Omental fat pad (tissue), 4 donors: ENCODE data around the gene CCDC196. TPM values are rescaled to one million over a fixed set of nuclear protein-coding genes. Genes with fewer than 3 reads are reported as not detected.

Experiments
- ATAC-seq: fragments of 150-250 bp; one replicate; pipeline ENCODE4 v1.9.1; 2016; ENCODE audit warnings: mild to moderate bottlenecking, moderate library complexity; ENCODE audit not compliant: low FRiP score
- DNase-seq: peaks from one replicate; pipeline ENCODE4 v3.0.0-alpha.2; 2019; ENCODE audit warnings: low spot score
- total RNA-seq, 4 donors: library from RNA; depleted of rRNA; stranded (reverse); fragments of >200 nt; gene quantifications; one replicate each; pipeline ENCODE4 v1.1.0, GENCODE V29; 2016
- TF ChIP-seq, protein P1 (sequence below), 3 donors: fragments of 450-650 bp; IDR thresholded peaks; one replicate each; pipeline ENCODE4 v1.5.1; 2016 to 2017; ENCODE audit warnings: antibody characterized with exemption in 3 of 3, mild to moderate bottlenecking in 3 of 3, moderate library complexity in 2 of 3

The CCDC196 gene
- total RNA-seq, 4 donors from 2014 or later, result not detected

DNA sequence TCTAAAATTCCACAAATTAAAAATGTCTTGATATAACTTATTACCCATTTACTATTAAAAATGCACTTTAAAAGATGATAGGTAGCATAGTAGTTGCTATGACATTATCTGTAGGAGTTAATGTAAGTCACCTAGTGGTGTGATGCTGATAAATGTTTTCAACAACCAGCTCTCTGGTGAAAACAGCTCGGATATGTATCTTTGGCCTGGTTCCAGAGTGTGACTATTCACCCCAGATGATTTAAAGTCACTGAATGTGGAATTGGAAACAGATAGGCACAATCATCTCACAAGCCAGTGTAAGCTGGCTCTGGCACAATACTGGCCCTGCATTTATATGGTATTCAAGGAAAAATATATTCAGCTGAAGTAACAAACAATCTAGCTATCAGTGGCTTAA lies 9.2 kb upstream of the CCDC196 start:
- TF ChIP-seq, protein P1, sequence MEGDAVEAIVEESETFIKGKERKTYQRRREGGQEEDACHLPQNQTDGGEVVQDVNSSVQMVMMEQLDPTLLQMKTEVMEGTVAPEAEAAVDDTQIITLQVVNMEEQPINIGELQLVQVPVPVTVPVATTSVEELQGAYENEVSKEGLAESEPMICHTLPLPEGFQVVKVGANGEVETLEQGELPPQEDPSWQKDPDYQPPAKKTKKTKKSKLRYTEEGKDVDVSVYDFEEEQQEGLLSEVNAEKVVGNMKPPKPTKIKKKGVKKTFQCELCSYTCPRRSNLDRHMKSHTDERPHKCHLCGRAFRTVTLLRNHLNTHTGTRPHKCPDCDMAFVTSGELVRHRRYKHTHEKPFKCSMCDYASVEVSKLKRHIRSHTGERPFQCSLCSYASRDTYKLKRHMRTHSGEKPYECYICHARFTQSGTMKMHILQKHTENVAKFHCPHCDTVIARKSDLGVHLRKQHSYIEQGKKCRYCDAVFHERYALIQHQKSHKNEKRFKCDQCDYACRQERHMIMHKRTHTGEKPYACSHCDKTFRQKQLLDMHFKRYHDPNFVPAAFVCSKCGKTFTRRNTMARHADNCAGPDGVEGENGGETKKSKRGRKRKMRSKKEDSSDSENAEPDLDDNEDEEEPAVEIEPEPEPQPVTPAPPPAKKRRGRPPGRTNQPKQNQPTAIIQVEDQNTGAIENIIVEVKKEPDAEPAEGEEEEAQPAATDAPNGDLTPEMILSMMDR (IDR thresholded peaks at IDR 0.05), result no peak
- ATAC-seq, result no peak
- DNase-seq, result no peak

DNA sequence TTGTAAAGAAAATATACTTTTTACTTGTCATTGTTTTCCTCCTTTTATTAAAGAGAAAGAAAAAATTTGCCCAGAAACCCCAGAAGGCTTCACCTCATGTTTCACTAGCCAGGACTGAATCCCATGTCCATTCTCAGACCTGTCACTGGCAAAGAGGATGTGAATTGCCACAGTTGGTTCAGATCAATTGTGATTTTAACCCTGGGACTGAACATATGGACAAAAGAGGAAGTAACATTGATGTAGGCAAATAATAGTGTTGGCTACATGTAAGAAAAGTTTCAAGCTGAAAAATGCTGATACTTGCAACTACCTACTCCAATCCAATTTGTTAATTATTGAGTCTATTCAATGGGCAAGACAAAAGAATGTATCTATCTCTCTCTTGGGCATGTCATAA lies 8.6 kb upstream of the CCDC196 start:
- ATAC-seq, result no peak
- TF ChIP-seq, protein P1 (IDR thresholded peaks at IDR 0.05), result no peak

DNA sequence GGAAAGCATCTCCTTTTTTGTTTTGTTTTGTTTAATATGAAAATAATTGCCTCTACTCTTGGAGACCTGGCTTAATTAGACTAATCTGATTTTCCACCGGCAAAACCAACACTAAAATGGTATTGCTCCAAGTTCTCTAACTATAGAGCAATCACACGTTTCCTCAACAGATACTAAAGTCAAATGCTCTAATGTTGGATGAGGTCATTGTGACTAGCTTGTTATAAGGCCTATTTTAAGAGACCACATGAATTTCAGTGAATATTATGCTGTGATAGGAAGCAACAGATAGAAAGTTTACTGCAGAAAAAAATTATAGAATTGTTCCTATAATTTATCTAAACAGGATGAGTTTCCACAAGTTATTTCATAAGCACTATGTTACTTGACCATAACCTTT lies 3.3 kb upstream of the CCDC196 start:
- ATAC-seq (peak; percentile 50), DNase-seq (no peak)
- TF ChIP-seq, protein P1 (IDR thresholded peaks at IDR 0.05), result no peak

More for the DNA sequence above, 8.6 kb upstream of the CCDC196 start:
- DNase-seq, result no peak

DNA sequence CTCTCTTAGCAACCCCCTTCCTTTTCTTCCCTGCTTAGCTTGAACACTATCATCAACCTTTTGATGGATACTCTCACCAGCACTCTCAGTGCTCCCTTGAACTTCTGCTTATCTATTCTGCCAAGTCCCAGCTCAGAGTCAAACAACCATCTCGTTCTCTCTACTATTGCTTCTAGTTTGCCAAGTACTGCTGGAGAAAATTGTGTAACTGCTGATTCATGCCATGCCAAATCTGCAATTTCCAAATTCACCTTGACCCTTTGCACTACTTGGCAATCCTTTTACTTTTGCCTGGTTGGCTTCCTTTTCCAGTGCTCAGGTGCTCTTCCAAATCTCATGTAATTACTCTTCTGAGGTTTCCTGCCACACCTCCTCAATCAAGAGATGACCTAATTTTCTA lies 2.8 kb upstream of the CCDC196 start:
- TF ChIP-seq, protein P1 (IDR thresholded peaks at IDR 0.05), result no peak
- ATAC-seq (peak; percentile 90), DNase-seq (no peak)

DNA sequence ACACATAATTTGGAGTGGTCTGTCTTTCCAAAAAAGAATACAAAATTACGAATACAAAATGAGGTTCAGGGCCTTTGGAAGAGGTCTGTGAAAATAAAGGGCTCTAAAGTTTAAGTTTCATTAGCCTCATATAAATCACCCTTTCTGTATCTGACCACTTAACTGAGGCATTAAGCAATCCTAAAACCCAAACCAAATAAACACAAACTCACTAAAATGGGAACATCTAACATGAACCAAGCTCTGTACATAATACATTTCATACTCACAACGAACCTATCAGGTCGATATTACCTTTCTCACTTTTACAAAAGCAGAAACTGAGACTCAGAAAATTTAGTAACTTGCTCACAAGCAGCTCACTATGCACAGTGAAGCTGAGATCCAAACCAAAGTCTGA lies 1.1 kb upstream of the CCDC196 start:
- DNase-seq, result no peak
- TF ChIP-seq, protein P1 (IDR thresholded peaks at IDR 0.05), result no peak
- no peak for ATAC-seq

DNA sequence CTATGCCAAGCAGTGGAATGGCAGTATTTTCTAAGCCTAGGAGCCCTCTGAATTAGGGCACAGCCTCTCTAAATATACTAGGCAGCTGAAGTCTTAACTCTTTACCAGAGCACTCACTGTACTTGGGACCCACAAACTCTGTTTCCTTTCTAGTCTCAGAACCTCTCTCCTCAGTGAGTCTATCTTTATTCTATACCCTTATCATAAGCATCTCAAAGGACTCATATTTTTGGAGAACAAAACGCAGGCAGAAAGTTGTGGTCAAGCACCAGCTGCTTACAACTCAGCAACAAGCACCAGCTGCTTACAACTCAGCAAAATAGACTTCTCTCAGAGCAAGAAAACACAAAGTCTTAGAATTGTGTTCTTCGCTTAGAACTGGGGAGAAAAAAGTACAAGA lies 993 bp downstream of the CCDC196 start:
- TF ChIP-seq, protein P1 (IDR thresholded peaks at IDR 0.05), result no peak
- ATAC-seq, result no peak

DNA sequence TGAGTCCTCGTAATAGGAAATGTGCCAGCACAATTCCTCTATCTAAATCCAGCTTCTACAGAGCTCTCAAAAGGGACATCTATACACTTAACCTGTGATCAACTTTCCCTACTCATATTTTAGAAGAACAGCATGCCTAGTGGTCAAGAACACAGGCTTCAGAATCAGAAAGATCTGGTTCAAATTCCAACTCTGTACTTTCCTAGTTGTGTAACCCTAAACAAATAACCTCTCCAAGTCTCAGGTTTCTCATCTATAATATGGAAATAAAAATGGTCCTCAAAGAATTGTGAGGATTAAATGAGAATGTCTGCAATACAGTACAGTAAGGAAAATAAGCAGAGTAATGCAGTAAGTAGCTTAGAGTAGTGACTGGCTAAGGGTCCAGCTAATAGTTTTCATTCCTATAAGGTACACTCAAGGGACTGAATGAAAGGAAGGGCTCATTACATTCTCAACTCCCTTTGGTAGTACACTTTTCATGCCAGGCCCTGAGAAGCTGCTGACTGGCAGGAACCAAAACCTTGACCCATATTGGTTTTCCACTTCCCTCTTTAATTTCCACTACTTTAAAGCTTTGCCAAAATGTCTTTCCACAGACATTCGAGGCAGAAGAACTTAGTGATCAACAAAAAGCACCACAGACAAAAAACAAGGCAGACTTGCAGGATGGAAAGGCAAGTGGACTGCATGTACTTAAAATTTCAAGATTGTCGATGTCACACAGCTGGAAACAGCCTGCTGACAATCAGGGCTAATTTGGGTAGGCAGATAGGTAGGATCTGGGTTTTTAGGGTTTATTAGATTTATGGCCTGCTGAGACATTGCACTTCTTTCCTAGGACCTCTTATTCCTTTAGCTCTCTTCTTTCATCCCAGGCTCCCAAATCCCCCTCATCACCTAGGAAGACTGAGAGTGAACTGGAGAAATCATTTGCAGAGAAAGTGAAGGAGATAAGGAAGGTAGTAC lies 4.3 kb downstream of the CCDC196 start:
- TF ChIP-seq, protein P1 (IDR thresholded peaks at IDR 0.05), result no peak
- DNase-seq (no peak), ATAC-seq (no peak)

More for the DNA sequence above, 993 bp downstream of the CCDC196 start:
- no peak for DNase-seq
